GM12891 (cell line): ENCODE data around the gene FERMT1. TPM values are rescaled to one million over a fixed set of nuclear protein-coding genes. Genes with fewer than 3 reads are reported as not detected.
A peak's percentile ranks its signal among the peaks of the same experiment; 100 is the strongest.

ENCODE experiments used
- DNase-seq: peaks from one replicate; pipeline ENCODE4 v3.0.0; 2011; ENCODE audit warnings: low spot score; ENCODE audit not compliant: insufficient read length
- FAIRE-seq: peaks from 2 replicates; lab custom pipeline; 2011; peaks lifted over from hg19 to GRCh38; lab: Jason Lieb, UNC
- PAX5 ChIP-seq: IDR thresholded peaks from 2 replicates; pipeline ENCODE4 v1.6.1; 2011; ENCODE audit warnings: low read length, moderate library complexity, mild to moderate bottlenecking; ENCODE audit not compliant: insufficient read depth, severe bottlenecking
- POLR2A ChIP-seq: IDR thresholded peaks from 2 replicates; pipeline ENCODE4 v1.6.1; 2011; ENCODE audit warnings: low read depth, low read length, control low read depth
- POLR2AphosphoS5 ChIP-seq: IDR thresholded peaks from 2 replicates; pipeline ENCODE4 v1.6.1; 2011; ENCODE audit warnings: low read depth, low read length, control low read depth
- POU2F2 ChIP-seq: IDR thresholded peaks from 2 replicates; pipeline ENCODE4 v1.6.1; 2011; ENCODE audit warnings: low read depth, mild to moderate bottlenecking, control low read depth, low read length, moderate library complexity
- SPI1 ChIP-seq: IDR thresholded peaks from 2 replicates; pipeline ENCODE4 v1.6.1; 2011; ENCODE audit warnings: low read depth, low read length, control low read depth
- TAF1 ChIP-seq: IDR thresholded peaks from 2 replicates; pipeline ENCODE4 v1.6.1; 2011; ENCODE audit warnings: low read depth, low read length, control low read depth
- polyA plus RNA-seq: library from polyadenylated mRNA; unstranded; fragments of >200 nt; gene quantifications from one replicate; pipeline ENCODE4 v1.2.1, GENCODE V29; 2012; ENCODE audit warnings: low read depth, missing spikeins, inconsistent platforms; ENCODE audit not compliant: missing spikeins

The FERMT1 gene, protein sequence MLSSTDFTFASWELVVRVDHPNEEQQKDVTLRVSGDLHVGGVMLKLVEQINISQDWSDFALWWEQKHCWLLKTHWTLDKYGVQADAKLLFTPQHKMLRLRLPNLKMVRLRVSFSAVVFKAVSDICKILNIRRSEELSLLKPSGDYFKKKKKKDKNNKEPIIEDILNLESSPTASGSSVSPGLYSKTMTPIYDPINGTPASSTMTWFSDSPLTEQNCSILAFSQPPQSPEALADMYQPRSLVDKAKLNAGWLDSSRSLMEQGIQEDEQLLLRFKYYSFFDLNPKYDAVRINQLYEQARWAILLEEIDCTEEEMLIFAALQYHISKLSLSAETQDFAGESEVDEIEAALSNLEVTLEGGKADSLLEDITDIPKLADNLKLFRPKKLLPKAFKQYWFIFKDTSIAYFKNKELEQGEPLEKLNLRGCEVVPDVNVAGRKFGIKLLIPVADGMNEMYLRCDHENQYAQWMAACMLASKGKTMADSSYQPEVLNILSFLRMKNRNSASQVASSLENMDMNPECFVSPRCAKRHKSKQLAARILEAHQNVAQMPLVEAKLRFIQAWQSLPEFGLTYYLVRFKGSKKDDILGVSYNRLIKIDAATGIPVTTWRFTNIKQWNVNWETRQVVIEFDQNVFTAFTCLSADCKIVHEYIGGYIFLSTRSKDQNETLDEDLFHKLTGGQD
- polyA plus RNA-seq = 0.04 TPM

DNA sequence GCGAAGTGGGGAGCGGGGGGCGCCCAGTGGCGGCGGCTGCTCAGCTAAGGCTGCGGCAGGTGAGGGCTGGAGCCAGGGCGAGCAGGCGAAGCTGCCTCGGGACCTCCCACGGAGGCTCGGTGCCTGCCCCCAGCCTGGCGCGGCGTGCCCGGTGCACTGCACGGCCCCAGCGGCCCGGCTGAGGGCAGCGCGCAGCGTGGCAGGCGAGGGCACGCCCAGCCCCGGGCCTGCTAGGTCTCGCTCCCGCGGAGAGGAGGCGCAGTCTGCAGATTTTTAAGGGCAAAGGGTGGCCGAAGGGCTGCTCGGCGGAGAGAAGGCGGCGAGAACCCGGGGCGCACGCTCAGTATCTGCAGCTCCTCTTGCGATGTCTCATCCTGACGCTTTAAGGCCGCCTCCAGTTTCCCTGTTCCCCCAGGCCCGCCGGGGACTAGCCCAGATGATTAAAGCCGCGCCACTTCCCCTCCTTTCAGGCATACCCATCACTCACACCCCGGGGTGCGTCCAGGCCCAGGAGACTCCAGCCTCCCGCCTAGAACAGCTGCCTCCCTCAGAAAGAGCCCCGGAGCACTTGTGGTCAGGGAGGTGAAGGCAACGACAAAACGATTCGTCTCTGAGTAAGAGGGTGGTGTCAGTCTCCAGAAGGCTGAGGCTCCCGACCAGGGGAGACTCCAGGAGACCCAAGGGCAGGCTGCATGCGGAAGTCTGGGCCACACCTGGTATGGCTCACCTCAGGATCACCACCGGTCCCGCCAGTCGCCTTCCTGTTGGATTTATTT, at the start of gene FERMT1:
Gene FERMT1 (minus strand): TSS at position 158 of the 776 bp plus-strand sequence. CDS start 3,476 bp downstream, outside the sequence.
- DNase-seq = peak; percentile 24
- no peak for TF ChIP-seq POLR2A
- TF ChIP-seq POU2F2 = no peak
- TF ChIP-seq PAX5 = no peak
- no peak for TF ChIP-seq POLR2AphosphoS5
- no peak for TF ChIP-seq TAF1
- TF ChIP-seq SPI1 = no peak
- FAIRE-seq = no peak

DNA sequence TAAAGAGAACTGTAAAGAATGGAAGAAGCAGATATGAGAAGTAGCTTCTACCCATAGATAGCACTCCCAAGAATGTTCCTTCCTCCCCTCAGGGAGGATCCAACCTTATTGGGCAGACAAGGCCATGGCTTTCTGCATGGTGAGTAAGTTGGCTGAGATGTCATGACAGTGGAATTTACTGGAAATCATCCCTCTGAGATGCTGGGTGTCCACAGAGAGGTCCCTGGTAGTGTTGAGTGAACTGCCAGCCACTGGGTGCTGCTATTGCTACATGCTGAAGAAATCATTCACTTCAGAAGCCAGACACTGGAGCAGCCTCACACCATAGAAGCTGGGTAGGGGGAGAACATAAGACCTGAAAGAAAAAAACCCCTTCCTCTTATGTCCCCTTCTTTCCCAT, 46.4 kb upstream of the FERMT1 start:
- TF ChIP-seq SPI1 = no peak
- TF ChIP-seq POU2F2 = no peak
- no peak for TF ChIP-seq PAX5
- TF ChIP-seq POLR2A = no peak
- TF ChIP-seq POLR2AphosphoS5 = no peak
- TF ChIP-seq TAF1 = no peak
- no peak for DNase-seq
- no peak for FAIRE-seq

DNA sequence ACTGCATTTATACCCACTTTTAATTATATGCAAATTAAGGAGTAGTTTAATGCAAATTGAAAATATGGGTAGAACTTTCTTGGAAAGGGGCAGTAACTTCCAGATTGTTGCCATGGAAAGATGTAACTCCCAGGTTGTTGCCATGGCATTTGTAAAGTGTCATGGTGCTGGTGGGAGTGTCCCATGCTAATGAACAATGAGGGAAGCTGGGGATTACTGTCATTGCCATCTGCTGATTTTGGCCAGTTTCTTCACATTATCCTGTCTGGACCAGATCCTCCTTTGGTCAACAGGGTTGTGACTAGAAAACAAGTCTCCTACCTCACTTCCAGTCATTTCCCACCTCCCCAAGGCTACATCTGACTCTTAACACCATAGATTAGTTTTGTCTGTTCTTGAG, 45.4 kb upstream of the FERMT1 start:
- TF ChIP-seq SPI1 (no peak), POLR2AphosphoS5 (no peak), PAX5 (no peak), POU2F2 (no peak), TAF1 (no peak), POLR2A (no peak)
- no peak for FAIRE-seq
- DNase-seq = no peak

DNA sequence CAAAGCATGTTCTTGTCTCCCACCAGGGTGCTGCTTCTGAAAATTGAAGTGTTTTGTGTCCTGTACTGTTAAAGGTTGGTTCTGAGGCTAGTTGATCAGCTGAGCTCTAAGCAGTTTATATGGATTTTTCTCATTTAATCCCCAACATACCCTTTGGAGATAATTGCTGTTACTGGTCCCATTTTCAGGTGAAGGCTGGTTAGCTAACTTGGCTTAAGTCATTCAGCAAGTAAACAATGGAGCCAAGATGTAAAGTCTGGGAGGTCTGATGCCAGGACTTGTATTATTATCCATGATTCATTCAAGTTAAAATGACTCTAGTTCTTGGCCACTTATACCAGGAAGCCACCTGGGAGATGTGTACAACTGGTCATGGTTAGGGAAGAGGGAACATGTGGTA, 42.5 kb upstream of the FERMT1 start:
- no peak for FAIRE-seq
- TF ChIP-seq PAX5 (no peak), POU2F2 (no peak), SPI1 (no peak), TAF1 (no peak), POLR2A (no peak), POLR2AphosphoS5 (no peak)
- DNase-seq = no peak

DNA sequence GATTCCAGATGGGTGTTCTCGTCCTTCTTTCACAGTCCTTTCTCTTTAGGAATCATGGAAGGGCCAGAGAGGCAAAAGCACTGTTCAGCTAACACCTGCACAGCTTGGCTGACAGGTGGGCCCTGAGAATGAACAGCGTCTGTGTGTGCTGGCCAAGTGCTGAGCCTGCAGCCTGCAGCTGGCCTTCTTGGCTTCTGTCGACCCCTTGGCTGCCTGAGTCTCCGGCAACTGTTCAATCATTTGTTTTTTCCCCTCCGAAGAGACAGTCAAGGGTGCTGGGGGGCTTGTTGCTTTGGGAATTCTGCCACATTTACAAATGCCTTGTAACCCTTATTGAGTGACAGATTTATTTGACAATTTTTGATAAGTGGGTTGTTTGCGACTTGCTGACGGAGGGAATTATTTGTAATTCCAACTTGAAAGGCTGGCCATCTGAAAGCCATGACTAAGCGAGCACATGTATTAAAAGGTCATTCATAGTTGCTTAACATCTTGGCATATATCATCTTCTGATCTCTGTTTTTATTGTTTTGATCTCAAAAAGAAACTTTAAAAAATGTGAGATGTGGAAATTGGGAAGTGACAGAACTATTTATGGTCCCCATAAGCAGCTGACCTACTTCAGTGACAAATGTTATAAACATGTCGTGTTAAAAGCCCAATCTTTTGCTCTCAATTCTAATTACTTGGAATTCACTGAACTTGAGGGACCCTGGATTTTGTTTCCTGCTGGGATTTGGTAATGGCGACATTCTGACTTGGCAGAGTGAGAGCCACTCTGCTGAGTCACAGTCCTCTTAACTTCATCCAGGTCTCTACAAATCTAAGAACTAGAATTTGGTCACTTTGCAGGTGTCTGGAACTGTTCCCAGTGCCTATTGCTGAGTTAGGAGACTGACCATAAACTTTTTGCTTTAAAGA, 41.9 kb upstream of the FERMT1 start:
- FAIRE-seq (no peak), DNase-seq (no peak)
- TF ChIP-seq SPI1 = no peak
- no peak for TF ChIP-seq POU2F2
- no peak for TF ChIP-seq PAX5
- TF ChIP-seq TAF1 = no peak
- TF ChIP-seq POLR2A = no peak
- no peak for TF ChIP-seq POLR2AphosphoS5

DNA sequence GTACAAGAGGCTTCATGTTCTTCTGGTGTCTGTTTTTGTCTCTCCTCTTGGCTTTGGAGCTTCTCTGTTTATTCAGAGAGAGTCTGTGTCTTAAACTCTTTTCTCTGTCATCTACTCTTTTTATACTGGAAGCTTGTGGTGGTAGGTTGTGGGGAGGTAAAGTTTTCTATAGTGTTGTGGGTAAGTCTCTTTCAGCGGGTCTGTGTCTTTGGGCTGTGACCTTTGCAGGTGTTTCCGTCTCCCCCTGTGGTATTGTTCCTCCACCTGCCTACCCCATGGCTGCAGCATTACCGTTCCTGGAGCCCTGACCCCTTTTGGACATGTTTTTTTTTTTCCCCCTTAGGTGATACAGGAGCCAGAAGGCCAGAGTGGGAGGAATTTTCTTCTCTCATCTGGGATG, 37.9 kb upstream of the FERMT1 start:
- DNase-seq = no peak
- FAIRE-seq = no peak
- no peak for TF ChIP-seq POU2F2
- no peak for TF ChIP-seq TAF1
- no peak for TF ChIP-seq PAX5
- TF ChIP-seq POLR2A = no peak
- no peak for TF ChIP-seq SPI1
- TF ChIP-seq POLR2AphosphoS5 = no peak

DNA sequence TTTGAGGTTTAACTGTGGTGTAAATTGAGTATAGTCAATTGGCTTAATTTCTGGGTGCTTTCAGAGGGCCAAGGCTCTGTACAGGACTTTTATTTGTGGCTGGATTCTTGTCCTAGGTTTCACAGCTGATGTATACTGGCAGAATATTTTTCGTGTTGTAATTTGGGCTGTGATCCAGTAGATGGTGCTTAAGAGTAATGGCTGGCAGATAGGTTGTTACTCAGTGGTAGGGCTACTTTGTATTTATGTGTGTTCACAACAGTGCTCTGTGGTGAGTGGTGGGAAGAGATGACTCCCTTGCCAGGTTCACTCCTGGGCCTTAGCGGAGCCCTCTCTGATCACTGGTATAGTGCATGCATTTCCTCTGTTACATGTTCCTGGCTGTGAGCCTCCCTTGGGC, 34.5 kb upstream of the FERMT1 start:
- no peak for DNase-seq
- no peak for FAIRE-seq

DNA sequence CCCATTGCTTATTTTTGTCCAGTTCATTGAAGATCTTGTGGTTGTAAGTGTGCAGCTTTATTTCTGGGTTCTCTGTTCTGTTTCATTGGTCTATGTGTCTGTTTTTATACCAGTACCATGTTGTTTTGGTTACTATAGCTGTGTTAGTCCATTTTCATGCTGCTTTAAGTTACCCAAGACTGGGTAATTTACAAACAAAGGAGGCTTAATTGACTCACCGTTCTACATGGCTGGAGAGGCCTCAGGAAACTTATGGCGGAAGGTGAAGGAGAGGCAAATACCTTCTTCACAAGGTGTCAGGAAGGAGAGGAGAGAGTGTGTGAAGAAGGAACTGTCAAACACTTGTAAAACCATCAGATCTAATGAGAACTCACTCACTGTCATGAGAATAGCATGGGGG, 29.9 kb upstream of the FERMT1 start:
- no peak for FAIRE-seq
- no peak for TF ChIP-seq SPI1
- TF ChIP-seq POLR2AphosphoS5 = no peak
- TF ChIP-seq POU2F2 = no peak
- TF ChIP-seq PAX5 = no peak
- no peak for TF ChIP-seq TAF1
- DNase-seq = no peak

More for the DNA sequence above, 34.5 kb upstream of the FERMT1 start:
- TF ChIP-seq POLR2A = no peak
- no peak for TF ChIP-seq SPI1
- TF ChIP-seq TAF1 = no peak
- TF ChIP-seq POU2F2 = no peak
- TF ChIP-seq POLR2AphosphoS5 = no peak
- no peak for TF ChIP-seq PAX5
